ENCODE results near the gene CYLD.

DNA sequence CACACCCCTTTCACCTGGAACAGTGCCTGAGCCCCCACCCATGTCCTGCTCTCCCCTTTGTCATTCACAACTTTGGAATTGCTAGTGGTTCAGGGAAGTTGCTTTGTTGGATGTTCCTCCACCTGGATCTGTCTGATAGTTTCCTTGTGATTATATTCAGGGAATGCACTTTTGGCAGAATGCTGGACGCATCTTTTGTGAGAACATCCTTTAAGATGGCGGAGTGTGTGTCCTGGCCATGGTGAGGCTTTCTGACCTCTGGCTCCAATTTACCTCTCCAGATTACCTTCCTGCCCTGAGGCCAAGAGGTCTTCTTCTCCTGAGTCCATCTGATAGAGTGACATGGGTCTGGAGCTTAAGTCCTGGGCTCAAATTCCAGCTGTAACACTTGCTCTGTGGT lies 104.6 kb downstream of the CYLD start:
- no peak for TF ChIP-seq TAF1 (IDR thresholded peaks at IDR 0.05; ENCODE audit: low read depth)
- TF ChIP-seq, protein P1, sequence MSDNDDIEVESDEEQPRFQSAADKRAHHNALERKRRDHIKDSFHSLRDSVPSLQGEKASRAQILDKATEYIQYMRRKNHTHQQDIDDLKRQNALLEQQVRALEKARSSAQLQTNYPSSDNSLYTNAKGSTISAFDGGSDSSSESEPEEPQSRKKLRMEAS (IDR thresholded peaks at IDR 0.05): no peak
- TF ChIP-seq FOXM1 (IDR thresholded peaks at IDR 0.05; ENCODE audit: borderline replicate concordance, low read depth): no peak
- no peak for TF ChIP-seq YY1 (IDR thresholded peaks at IDR 0.05; ENCODE audit: low read depth)
- no peak for TF ChIP-seq EP300 (IDR thresholded peaks at IDR 0.05; ENCODE audit: borderline replicate concordance)
- TF ChIP-seq, protein P2, sequence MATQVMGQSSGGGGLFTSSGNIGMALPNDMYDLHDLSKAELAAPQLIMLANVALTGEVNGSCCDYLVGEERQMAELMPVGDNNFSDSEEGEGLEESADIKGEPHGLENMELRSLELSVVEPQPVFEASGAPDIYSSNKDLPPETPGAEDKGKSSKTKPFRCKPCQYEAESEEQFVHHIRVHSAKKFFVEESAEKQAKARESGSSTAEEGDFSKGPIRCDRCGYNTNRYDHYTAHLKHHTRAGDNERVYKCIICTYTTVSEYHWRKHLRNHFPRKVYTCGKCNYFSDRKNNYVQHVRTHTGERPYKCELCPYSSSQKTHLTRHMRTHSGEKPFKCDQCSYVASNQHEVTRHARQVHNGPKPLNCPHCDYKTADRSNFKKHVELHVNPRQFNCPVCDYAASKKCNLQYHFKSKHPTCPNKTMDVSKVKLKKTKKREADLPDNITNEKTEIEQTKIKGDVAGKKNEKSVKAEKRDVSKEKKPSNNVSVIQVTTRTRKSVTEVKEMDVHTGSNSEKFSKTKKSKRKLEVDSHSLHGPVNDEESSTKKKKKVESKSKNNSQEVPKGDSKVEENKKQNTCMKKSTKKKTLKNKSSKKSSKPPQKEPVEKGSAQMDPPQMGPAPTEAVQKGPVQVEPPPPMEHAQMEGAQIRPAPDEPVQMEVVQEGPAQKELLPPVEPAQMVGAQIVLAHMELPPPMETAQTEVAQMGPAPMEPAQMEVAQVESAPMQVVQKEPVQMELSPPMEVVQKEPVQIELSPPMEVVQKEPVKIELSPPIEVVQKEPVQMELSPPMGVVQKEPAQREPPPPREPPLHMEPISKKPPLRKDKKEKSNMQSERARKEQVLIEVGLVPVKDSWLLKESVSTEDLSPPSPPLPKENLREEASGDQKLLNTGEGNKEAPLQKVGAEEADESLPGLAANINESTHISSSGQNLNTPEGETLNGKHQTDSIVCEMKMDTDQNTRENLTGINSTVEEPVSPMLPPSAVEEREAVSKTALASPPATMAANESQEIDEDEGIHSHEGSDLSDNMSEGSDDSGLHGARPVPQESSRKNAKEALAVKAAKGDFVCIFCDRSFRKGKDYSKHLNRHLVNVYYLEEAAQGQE (IDR thresholded peaks at IDR 0.05; ENCODE audit: low read depth): no peak
- no peak for TF ChIP-seq CREB1 (IDR thresholded peaks at IDR 0.05; ENCODE audit: low read depth)
- TF ChIP-seq TCF12 (IDR thresholded peaks at IDR 0.05; ENCODE audit: low read depth): no peak
- TF ChIP-seq CEBPB (IDR thresholded peaks at IDR 0.05): no peak
- no peak for TF ChIP-seq RAD21 (IDR thresholded peaks at IDR 0.05; ENCODE audit: low read depth)
- no peak for TF ChIP-seq EGR1 (IDR thresholded peaks at IDR 0.05)
- TF ChIP-seq, protein P3, sequence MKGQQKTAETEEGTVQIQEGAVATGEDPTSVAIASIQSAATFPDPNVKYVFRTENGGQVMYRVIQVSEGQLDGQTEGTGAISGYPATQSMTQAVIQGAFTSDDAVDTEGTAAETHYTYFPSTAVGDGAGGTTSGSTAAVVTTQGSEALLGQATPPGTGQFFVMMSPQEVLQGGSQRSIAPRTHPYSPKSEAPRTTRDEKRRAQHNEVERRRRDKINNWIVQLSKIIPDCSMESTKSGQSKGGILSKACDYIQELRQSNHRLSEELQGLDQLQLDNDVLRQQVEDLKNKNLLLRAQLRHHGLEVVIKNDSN (IDR thresholded peaks at IDR 0.05): no peak
- no peak for TF ChIP-seq NFIC (IDR thresholded peaks at IDR 0.05)
